GM19099 (cell line): ENCODE measurements around the gene CHST8.

Experiments used
- POLR2A ChIP-seq: IDR thresholded peaks from 3 replicates; pipeline ENCODE4 v1.6.1; 2011; ENCODE audit warnings: low read depth; ENCODE audit not compliant: insufficient read length; ENCODE audit errors: extremely low read depth

CHST8 gene

DNA sequence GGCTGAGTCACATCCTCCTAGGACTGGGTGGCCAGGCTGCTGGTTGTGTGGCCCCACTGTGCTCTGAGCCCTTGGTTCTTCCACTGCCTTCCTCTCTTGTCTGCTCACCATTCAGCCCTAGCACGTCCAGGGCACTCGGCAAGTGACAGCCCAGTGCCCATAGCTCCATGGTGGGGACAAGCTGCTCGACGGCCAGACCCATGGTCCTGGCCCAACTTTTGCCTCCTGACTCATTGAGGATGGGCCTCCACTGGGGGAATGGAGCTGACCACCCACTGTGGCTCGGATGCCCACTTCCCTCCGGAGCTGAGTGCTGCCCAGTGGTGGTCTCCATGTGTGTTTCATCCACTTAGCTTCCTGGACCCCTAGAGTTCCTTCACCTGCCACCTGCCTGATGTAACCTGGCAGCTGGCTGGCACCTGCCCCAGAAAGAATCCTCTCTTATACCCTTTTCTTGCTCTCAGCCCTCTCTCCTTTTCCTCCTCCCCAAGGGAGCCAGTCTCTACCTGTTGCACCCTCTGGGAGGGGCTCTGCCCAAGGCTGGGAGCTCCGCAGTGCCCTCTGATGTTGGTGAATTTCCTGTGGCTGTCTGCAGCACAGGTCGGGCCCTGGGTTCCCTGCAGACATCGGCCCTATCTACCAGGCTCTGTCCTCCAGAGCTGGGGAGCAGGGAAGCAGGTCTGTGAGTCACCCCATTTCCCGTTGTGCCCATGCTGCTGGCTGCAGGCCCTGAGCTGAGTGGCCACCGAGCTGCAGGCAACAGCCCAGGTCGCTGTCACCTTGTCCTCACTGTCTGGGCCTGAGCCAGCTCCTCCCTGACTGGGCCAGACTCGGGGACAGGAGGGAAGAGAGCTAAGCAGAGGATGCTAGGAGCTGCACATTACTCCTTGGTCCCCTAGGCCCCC, 7.4 kb downstream of the CHST8 start:
- no peak for TF ChIP-seq POLR2A

DNA sequence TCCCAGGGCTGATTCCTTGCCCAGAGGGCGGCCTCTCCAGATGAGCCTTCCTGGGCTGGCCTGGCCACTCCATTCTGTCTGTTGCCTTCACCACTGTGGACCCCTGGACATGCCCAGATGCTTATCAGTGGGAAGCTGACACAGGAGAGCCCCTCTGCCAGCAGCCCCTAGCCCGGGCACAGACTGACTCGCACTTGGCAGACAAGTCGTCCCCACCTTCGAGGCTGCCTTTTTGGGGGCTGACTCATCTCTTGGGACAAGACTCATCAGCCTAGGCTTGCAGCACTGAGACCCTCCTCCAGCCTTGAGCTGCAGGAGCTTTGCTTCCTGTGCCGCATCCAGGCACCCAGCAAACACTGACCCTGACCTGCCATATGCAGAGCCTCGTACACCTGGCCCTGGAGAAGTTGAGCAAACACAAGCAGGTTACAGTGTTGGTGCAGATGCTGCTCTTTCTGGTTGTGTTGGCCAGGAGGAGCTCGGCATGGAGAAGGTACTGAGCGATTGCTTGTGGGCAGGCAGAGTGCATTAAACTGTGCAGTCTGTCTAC, 8.1 kb downstream of the CHST8 start:
- TF ChIP-seq POLR2A = no peak

DNA sequence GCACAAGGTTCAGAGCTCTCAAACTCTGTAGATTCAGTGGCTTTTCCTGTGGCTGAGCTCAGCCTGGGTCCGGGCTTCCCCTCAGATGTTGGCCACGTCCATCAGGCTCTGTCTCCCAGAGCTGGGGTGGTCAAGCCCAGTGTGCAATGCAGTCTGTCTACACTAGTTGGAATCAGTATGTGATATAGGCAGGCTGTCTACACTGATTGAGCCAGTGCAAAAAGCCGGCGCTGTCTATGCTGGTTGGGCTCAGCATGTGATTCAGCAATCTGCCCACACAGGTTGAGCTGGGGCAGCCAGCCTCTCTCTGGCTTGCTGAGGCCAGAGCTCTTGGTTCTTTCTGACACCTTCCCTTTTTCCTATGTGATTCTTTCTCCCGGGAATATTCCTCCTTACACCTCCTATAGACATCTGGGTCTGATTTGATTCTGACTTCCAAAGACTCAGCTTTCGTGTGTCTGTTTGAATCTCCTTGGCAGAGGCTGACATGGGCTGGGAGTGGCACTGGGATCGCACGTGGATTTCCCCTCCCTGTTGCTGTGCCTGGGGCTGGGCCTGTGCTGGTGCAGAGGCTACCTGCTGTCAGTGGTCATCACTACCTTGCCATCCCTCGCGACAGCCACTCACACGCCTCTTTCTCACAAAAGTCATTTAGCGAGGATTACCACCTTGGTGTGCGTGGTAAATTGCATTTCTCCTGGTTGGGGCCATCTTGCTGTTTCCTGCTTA, 9.3 kb downstream of the CHST8 start:
- TF ChIP-seq POLR2A = no peak

DNA sequence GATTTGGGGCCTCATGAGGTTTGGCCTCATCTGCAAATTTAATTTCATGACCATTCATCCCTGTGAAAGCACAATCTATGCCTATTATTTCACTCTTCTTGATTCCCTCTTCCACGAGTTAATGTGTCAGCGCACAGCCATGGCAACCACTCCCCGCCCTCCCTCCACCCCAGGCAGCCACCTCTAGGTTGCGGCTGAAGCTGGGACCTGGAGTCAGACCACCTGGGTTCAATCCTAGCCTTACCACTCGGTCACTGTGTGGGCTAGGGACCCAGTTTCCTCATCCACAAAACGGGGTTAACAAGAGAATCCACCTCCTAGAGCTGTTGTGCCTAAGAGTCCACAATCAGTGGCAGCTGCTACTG, 9.8 kb downstream of the CHST8 start:
- TF ChIP-seq POLR2A = no peak

DNA sequence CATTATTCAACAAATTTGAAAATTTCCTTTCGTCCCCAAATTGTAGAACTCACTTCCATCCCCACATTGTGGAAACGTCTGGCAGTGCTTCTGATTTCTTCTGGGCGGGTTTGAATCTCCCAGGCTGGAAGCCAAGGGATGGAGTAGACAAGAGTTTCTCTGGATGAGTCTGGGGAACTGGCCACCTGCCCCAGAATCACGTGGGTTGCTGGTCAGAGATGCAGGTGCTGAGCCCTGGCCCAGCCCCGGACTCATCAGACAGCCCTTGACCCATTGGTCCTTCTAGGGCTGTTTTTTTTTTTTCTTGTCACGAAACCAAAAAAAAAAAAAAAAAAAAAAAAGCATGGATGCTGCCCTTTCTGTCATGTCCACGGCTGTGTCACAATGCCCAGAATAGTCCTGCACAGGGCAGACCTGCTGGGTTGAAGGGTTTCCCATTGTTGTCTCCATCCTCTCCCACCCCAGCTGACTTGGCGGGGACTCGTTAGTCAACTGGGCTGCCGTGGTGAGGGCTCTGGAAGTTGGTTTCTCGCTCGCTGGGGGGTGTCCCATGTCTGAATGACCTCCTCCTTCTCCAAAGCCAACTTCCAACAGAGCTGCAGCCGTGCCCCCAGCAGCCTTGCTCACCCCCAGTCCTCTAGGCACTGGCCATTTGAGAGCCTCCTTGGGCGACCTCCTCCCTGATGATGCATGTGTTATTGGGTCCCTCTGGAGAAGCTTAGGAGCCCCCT, 12.8 kb downstream of the CHST8 start:
- TF ChIP-seq POLR2A = no peak

DNA sequence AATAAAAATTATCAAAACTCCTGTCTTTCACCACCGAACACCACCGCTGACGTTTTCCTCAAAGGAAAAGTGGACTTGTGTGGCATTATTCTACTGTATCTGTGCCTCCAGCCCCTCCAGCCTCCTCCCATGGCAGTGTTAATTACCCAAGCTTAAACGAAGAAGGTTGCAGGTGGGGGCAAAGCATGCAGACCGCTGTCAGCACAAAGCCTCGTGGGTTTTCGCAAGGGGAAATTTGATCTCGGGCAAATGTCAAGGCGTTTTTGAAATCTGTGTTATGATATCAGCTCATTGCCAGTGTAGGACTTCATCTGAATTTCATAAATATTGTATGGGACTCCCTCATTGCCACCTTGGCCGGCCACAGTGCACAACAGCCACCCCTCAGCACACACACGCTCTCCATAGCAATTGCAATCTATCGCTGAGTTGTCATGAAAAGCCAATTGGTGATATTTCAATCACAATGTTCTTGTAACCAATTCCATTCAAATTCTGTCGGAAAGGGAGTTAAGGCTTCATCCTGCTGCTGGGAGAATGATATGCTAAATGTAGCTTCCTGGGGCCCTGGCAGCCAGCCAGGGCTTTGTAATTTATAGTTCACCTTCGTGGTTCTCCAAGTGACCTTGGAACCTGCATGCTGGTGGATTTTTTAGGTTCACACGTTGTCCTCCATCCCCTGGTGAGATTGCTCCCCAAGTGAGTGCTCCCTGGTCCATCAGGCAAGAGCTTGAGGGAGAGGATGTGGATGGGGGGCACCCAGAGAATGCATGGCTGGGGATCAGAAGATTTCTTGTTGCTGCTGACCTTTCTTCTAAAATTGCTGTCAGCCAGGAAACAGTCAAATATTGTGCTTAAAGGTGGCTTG, 16.6 kb downstream of the CHST8 start:
- TF ChIP-seq POLR2A = no peak

DNA sequence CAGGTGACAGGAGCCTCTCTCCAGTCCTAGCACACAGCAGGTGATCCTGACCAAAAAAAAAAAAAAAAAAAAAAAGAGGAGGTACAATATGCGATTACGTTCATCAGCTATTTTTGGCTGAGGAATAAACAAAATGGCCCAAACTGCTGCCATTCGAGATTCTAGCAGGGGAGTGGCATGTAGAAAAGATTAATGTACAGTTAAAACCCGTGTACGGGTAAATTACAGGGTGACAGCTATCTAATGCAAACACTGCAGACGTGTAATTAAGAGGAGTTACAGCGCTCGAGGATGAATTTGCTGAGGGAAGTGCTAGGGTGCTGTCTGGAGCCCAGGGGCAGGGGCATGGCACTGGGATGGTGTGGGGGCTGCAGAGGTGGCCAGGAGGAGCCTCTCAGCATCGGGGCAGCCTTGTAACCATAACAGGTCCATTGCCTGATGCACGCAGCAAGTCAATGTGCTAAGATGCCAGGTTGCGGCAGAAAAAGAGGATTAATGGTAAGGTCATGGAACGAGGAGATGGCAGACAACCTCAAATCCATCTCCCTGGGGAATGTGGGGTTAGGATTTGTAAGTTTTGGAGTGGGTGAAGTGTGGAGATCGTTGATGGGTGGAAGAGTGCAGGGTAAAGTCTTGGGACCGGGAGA, 17.4 kb downstream of the CHST8 start:
- no peak for TF ChIP-seq POLR2A

DNA sequence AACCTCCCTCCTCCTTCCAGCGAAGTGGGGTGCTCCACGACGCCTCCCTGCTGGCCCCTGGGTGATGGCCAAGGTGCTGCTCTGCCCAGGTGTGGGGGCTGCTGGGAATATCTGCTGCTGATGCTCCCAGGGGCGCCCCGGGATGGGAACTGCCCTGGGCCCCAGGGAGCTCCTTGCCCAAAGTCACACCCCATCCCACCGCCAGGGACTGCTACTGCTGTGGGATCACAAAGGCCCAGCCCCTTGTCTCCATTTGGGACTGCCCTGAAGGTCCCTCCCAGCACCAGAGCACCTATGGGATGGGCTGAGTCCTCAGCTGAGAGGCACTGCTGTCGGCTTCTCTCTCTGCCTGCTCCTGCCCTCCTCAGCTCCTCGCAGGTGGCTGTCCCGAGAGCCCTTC, 19.0 kb downstream of the CHST8 start:
- TF ChIP-seq POLR2A = no peak

DNA sequence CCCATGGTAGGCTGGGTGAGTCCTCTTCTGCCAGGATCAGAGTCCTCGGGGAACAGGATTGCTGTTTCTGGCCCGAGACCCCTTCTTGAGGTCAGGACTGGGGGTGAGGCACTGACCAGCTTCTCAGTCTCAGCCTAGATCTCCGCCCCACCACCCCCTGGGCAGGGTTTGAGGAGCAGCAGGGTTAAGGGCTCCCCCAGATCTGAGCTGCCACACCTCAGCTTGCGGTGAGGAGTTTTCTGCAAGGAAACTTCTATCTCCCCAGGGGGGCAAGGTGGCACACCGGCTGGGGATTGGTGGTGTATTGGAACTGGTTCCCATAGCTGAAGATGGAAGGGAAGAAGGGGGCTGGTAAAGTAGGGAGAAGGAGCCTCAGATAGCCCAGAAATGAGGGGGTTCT, 19.5 kb downstream of the CHST8 start:
- TF ChIP-seq POLR2A = no peak

DNA sequence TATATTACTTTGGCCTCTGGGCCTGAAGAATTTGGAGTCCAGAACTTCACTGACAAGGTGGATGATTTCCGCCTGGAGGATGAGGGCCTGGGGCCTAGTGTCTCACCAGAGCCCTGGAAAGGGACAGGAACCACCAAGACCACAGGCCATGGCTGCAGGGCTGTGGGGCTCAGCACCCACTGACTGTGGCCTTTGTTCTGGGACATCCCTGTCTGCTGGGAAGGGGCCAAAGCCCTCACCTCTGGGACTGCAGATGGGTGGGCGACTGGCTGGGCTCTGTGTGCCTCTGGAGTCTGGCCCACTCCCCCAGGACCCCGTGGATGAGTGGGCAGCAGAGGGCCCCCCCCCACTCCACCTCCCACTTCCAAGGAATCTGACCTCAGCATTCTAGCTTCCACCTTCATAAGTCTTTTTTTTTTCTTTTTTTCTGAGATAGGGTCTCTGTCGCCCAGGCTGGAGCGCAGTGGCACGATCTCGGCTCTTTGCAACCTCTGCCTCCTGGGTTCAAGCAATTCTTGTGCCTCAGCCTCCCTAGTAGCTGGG, 20.3 kb downstream of the CHST8 start:
- TF ChIP-seq POLR2A = no peak

DNA sequence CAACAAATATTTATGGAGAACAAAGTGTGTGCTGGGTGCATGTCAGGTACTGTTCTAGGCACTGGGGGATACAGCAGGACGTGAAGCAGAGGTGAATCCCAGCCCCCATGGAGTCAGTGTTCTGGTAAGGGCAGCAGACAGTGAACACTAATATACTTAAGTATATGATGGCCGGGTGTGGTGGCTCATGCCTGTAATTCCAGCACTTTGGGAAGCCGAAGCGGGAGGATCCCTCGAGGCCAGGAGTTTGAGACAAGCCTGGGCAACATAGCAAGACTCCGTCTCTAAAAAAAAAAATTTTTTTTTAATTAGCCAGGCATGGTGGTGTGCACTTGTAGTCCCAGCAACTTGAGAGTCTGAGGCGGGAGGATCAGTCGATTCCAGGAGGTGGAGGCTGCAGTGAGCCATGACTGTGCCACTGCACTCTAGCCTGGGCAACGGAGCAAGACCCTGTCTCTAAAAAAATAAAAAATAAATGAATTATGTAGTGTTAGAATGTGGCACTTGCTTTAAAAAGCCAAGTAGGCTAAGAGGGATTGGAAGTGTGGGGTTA, 22.6 kb downstream of the CHST8 start:
- no peak for TF ChIP-seq POLR2A

DNA sequence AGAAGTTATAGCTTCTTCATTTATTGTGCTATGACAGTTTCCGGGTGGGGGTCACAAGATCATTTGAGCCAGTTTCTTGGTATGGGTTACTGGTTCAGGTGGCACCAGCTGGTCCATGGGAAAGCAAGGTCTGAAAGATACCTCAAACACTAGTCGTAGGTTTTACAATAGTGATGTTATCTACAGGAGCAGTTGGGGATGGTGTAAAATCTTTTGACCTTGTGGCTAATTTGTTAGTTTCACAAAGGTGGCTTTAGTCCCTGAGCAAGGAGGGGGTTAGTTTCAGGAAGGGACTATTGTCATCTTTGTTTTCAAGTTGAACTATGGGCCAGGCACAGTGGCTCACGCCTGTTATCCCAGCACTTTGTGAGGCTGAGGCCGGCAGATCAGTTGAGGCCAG, 24.6 kb downstream of the CHST8 start:
- TF ChIP-seq POLR2A = no peak

DNA sequence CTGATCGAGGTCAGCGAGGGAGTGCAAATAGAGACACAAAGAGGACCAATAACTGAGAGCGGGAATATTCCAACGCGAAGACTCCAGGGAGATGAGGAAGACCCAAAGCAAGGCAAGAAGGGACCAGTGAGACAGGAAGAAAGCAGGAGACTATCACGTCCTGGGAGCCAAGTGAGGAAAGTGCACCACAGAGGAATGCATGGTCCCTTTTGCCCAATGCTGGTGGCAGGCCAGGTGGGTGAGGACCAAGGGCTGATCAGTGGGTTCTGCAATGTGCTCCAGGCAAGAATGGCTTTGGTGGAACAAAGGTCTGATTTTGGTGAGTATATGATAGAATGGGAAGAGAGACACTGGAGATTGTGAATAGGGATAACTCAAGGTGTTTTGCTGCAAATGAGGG, 25.4 kb downstream of the CHST8 start:
- TF ChIP-seq POLR2A = no peak
